Islet of Langerhans (tissue), 1 donor: ENCODE results near the gene PKP4.

ENCODE experiments used
- FAIRE-seq: peaks from one replicate; lab custom pipeline; 2011; peaks lifted over from hg19 to GRCh38; lab: Jason Lieb, UNC

PKP4 gene

DNA sequence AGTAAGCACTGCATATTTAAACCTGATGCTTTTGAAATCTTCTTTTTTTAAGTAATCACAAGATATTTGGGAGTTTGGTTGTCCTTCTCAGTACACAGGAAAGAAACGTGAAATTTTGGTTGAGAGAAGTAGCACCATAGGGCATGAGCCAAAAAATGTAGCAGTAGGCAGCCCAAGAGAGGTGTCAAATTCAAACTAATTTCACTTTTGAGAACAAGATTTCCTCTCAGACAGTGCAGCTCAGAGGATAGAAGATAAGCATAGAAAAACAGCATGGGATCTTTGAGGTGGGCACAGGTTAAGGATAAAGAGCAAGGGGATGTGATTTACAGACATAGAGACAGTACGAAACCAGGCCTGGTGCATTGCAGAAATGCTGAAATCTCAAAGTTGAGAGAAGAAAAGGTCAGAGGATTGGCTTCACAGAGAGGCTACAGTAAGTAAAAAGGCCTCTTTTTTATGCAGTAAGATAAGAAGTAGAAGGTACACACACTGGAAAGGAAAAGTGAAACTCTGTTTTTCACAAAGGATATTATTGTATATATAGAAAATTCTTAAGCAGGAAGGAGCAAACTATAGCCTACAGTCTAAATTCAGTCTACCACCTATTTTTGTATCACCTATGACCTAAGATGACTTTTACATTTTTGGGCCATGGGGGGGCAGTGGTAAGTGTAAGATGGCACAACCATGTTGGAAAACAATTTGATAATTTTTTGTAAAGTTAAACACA lies 89.8 kb downstream of the PKP4 start:
- FAIRE-seq: no peak

- FAIRE-seq: no peak
Measured at GRCh38 chr2:158553257-158553656, 96.5 kb downstream of the PKP4 start.

GRCh38 chr2:158554996-158555395 lies 98.2 kb downstream of the PKP4 start:
- no peak for FAIRE-seq

DNA sequence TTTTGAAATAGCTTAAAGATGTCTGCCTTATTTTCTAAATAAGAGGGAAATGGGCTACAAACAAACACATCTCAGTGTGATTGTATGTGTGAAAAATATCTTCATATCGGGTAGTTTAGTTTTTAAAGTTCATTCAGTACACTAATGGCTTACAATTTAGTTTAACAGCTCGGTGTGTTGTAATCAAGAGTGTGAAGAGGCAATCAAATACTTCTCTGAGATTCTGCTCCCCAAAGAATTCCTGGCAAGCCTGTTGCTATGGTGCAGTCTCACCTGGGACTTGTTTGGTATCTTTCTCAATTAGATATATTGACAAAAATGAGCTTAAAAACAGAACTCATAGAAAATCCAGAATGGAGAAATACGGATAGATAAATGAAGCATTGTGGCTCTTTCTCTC lies 99.4 kb downstream of the PKP4 start:
- no peak for FAIRE-seq

DNA sequence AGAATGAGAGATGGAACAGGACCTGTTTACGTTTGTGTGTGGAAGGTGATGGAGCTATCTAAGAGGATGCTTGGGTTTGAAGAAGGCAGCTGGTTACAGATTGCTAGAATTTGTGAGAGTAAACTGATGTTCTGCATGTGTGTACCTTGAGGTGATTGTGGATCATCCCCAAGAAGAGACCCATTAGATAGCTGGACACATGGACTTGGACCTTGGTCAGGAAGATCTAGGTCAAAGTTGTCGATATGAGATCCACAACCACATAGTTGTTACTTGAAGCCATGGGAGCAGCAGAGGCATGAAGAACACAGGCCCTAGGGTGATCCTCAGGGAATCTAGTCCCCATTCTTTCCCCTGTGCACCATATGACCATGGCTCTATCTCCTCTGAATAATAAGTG lies 101.0 kb downstream of the PKP4 start:
- FAIRE-seq: no peak

GRCh38 chr2:158559252-158559651 lies 102.5 kb downstream of the PKP4 start:
- no peak for FAIRE-seq

DNA sequence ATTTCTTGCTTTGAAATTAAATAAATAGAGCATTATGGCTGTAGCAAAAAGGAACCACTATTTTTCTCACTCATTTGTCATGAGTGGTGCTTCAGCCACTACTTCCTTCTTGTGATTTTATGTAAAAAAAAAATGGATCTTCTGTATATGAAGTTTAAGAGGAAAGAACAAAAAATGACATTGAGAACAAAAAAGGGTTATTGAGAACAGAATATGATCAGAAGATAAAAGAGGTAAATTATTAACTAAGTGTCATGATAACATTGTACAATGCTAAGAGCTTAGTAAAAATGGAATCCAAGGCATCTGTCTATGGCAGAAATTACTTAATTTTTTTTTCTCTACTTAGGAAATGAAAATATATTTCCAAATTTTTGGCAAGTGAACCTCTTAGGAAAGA lies 103.5 kb downstream of the PKP4 start:
- peak; percentile 24 for FAIRE-seq

DNA sequence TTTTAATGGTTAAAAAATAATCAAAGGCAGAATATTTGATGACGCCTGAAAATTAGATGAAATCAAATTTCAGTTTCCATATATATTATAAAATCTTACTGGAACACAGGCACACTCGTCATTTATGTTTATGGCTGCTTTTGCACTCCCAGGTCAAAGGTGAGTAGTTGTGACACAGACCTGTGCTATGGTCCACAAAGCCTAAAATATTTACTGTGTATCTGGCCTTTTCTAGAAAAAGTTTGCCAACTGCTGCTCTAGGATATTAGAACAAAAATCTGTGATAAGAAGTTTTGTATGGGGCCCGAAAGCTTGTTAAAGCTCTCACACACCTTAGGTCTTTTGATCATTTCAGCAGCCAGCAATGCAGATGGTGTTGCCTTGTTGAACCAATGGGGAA lies 104.3 kb downstream of the PKP4 start:
- no peak for FAIRE-seq

DNA sequence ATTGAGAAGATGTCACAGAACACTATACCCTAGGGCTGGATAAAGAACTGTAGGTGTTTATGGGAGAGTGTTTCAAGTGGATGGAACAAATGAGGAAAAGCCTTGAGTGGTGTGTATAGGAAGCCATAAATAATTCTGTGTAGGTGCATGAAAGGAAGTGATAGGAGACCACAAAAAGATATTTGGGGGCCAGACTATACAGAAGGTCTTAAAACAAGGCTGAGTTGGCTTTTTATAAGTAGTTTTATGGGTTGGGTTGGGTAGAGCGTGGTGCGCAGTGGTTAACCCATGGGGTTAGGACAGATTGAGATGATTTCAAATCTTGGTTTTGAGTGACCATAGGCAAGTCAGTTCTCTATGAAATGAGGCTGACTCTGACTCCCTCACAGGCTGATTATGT lies 110.5 kb downstream of the PKP4 start:
- FAIRE-seq: no peak

DNA sequence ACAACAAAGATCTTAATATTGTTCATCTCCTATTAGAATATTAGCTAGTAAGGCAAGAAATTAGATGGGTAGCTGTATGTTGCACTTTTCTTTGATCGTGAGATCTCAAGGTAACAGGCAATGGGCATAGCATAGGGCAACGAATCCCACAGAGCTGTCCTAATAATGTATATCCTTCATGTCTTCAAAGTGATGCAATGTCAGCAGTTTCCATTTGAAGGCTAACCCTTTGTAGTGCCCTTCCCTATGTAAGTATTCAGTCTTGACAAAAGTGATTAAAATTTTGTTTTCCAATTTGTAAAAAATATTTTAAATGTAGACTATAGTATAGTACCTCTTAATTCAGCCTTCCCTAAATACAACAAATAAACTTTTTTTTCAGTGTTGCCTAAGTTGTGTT lies 112.5 kb downstream of the PKP4 start:
- FAIRE-seq: no peak

DNA sequence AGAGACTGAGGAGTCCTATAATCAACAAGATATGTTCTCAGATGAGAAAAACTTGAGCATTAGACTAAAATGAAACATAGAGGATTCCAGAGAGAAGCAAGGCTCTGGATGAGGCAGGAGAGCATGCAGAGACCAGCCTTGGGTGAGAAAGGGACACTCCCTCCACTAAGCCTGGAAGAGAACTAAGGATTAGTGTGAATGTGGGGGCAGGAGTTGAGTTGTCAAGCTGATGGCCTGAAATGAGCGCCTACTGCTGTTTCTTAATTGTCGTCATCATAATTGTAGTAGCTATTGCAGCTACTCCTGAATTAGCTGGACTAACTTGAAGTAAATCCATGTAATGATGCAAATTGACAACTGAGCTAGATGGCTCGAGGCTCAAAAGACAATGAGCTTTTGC lies 114.1 kb downstream of the PKP4 start:
- FAIRE-seq: no peak

GRCh38 chr2:158573739-158574138 lies 117.0 kb downstream of the PKP4 start:
- FAIRE-seq: no peak

DNA sequence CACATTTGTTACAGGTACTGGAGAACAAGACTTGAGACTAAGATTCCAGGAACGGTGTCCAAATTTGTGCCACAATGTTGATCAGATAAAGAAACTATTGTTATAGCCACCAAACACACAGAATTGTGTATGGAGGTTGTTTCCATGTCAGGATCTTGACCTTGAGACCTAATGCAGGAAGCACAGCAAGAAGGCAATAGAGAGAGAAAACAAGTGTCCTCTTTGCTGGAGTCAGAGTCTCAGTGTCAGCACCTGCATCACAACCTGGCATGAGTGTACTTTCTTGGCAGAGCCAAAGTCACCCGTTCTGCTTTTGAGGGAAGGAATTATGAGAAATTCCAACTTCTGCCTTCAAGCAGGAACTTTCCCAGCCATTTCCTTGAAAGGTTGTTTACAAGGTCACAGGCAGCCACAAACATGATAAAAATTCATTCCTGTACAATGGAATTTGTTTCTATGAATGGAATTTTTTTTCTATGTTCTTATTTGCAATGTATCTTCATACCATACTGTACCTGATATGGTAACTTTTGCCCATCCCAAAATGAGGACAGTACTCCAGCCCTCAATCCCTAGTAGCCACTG lies 118.4 kb downstream of the PKP4 start:
- no peak for FAIRE-seq

- FAIRE-seq: no peak
Measured at GRCh38 chr2:158577141-158577540, 120.4 kb downstream of the PKP4 start.

DNA sequence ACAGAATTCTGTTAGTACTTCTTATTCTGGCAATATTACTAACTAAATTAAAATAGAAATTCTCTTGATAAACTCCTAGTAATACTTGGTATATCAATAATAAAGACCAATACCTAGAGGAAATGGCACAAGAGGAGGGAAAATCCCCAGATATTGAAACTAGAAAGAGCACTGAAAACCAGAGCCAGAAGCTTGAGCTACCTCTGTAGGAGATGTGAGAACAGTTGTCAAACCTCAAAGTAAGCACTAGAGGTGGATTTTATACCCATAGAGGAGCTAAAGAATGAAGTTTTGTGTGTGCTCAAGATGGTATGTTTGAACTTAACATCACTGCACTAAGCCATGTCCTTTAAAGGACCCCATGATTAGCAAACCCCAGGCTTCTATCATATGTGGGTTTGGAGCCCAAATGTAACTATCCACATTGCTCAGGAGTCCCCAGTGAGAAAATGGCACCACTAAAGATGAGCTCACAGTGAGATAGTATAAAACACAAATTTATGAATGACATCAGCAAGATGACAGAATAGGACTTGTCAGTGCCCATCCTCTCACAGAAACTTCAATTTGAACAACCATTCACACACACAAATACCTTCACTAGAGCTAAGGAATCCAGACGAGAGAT lies 122.1 kb downstream of the PKP4 start:
- FAIRE-seq: no peak

DNA sequence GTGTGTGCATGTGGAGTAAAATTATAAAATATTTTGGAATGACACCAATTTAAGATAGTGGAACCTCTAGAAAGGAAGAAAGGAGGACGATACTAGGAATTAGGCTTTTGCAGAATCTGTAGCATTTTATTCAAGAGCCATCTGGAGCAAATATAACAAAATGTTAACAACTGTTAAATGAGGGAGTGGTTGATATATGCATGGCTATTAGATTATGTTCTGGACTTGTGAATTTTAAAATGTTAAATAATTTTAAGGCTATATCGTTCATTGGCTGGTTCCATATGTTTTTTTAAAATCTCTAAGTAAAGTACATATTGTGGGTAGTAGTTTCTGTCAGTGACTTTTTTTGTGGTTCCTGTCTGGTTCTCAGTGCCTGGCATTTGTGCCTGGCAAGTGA lies 123.2 kb downstream of the PKP4 start:
- FAIRE-seq: no peak

DNA sequence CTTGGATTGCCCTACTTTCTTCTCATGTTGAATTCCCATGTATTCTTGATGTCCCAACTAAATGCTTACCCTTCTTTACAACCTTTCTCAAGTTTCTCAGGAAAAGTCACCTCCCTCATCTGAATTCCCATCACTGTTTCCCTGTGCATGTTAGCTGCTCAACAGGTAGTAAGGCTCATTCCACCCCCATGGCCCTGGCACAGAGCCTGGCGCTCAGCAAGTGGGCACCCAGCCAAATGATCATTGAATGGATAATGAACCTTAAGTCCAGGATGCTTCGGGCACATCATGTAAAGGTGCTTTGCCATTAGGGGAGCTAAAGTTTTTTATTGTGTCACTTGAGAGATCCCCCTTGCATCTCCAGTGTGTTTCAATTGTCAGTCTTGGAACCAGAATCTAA lies 124.0 kb downstream of the PKP4 start:
- FAIRE-seq: no peak

DNA sequence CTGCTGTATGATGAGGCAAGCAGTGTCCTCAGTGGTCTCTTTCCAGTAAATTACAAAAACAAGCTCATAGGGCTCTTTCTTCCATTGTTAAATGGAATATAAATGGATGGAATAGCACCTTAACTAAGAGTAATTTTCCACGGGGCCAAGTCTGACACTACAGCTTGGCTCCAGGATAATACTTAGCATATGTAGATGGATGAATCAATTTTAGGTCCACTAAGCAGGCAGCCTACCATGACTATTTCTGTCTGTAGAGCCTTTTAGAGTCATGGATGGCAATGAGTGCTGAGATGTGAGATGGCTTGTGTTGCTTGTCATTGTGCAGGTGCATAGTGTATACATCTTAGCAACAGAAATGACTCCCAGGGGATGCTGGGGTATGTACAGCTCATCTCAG lies 125.9 kb downstream of the PKP4 start:
- no peak for FAIRE-seq

DNA sequence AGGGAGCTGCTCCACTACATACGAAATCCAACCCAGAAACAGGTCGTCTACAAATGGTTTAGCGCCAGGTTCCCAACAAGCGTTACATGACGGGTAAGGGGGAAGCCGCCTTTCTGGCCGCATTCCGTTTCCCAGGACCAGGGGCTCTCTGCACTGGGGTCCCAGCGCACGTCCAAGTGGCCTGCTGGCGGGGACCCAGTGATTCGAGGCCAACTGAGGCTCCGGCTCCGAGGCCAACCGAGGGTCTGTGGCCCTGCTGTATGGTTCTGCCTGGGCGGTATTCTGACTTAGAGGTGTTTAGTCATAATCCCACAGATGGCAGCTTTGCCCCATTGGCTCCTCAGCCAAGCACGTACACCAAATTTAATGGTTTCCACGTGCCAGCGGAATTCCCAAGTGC lies 127.2 kb downstream of the PKP4 start:
- FAIRE-seq: no peak

- FAIRE-seq: no peak
Measured at GRCh38 chr2:158586491-158586890, 129.7 kb downstream of the PKP4 start.

DNA sequence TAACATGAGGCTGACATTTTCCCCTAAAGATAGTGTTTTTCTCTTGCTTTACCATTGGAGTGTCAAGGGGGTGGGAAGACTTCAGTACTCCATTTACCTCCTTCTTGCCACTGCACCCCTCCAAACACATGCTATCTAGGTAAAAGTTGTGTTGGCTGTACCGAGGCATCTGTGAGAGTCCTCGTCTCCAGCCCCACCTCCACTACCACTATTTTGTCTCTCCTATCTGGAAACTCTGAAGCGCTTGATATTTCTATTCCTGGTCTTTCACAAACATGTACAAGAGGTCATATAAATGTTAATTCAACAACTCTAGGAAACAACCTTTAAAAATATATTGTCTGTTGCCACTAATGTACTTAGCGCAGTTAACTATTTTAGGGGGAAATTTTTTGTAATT lies 132.6 kb downstream of the PKP4 start:
- no peak for FAIRE-seq

GRCh38 chr2:158598862-158599517 lies 142.2 kb downstream of the PKP4 start:
- FAIRE-seq: no peak

GRCh38 chr2:158599609-158600008 lies 142.9 kb downstream of the PKP4 start:
- FAIRE-seq: no peak
